K562 (cell line): Measurements from ENCODE around the gene PSMA5. TPM values are rescaled to one million over a fixed set of nuclear protein-coding genes. Genes with fewer than 3 reads are reported as not detected.

Experiments
- ATAC-seq: fragments of 200-7000 bp; cut with Tn5 transposase; 3 replicates; pipeline ENCODE4 v1.9.1; 2020; ENCODE audit warnings: moderate library complexity
- BruUV-seq: library from RNA; stranded (reverse); fragments of 400-500 nt; replicated peaks from 2 replicates; lab custom pipeline; 2021; lab: Mats Ljungman, UMichigan
- CTCF ChIA-PET: fragments of 300-600 bp; formaldehyde crosslinking; extraction: SDS; loops from one replicate; lab custom pipeline; 2021; ENCODE audit warnings: low intra/inter-chr PET ratio; lab: Yijun Ruan, JAX
- POLR2A ChIA-PET: fragments of 300-600, 350-650 bp; sonication (Branson Sonifier 250); formaldehyde crosslinking; extraction: SDS; loops from one replicate; lab custom pipeline; 2021; ENCODE audit warnings: antibody characterized with exemption, inconsistent platforms; lab: Yijun Ruan, JAX
- DNase-seq, 4 experiments: peaks; one replicate each; pipeline versions ENCODE4 v3.0.0 to v3.0.0-alpha.2; 2011 to 2018; ENCODE audit warnings: low spot score in 3 of 4, mixed read lengths in 3 of 4; ENCODE audit errors: extremely low read depth in 1 of 4
- FAIRE-seq: peaks from 2 replicates; lab custom pipeline; 2011; peaks lifted over from hg19 to GRCh38; lab: Jason Lieb, UNC
- H2AFZ ChIP-seq: 2 replicates; pipeline ENCODE4 v1.6.0; 2011; ENCODE audit warnings: low read depth, low read length, control low read depth, inconsistent platforms
- H3K27ac ChIP-seq: fragments of 200-600 bp; 3 replicates; pipeline ENCODE4 v1.8.0; 2011; ENCODE audit warnings: low read depth, mild to moderate bottlenecking, control low read depth, inconsistent platforms, low read length, moderate library complexity, mixed read lengths; ENCODE audit errors: extremely low read depth
- H3K27me3 ChIP-seq, 2 experiments: fragments of 300-600 bp in 1 of 2; 2 replicates in 1 of 2; 3 replicates in 1 of 2; pipeline versions ENCODE4 v1.6.0 to v1.8.0; 2011; ENCODE audit warnings: inconsistent platforms in 2 of 2, low read length in 2 of 2, mild to moderate bottlenecking in 1 of 2, mixed read lengths in 1 of 2, moderate library complexity in 1 of 2; ENCODE audit not compliant: control insufficient read depth in 2 of 2, insufficient read depth in 2 of 2
- H3K36me3 ChIP-seq: fragments of 300-600 bp; 3 replicates; pipeline ENCODE4 v1.8.0; 2011; ENCODE audit warnings: mild to moderate bottlenecking, low read length, inconsistent platforms; ENCODE audit not compliant: control insufficient read depth, insufficient read depth
- H3K4me1 ChIP-seq, 2 experiments: fragments of 200-600 bp in 1 of 2; replicated peaks in 1 of 2; 2 replicates in 1 of 2; 3 replicates in 1 of 2; pipeline versions ENCODE4 v1.5.1 to v1.8.0; 2011; ENCODE audit warnings: inconsistent platforms in 2 of 2, low read length in 2 of 2, mild to moderate bottlenecking in 1 of 2, mixed read lengths in 1 of 2, moderate library complexity in 1 of 2; ENCODE audit not compliant: control insufficient read depth in 2 of 2, insufficient read depth in 2 of 2
- H3K4me2 ChIP-seq: 2 replicates; pipeline ENCODE4 v1.6.1; 2011; ENCODE audit warnings: low read length, control low read depth, inconsistent platforms, mixed read lengths; ENCODE audit not compliant: insufficient read depth
- H3K4me3 ChIP-seq: fragments of 200-600 bp; sonication (generic), shearing (Covaris generic); 2 replicates; pipeline ENCODE4 v1.5.1; 2016; ENCODE audit warnings: control low read depth, inconsistent platforms
- H3K79me2 ChIP-seq: fragments of 200-600 bp; 3 replicates; pipeline ENCODE4 v1.8.0; 2011; ENCODE audit warnings: low read length, inconsistent platforms; ENCODE audit not compliant: control insufficient read depth, insufficient read depth
- H3K9ac ChIP-seq, 2 experiments: 2 replicates each; pipeline versions ENCODE4 v1.6.0 to v1.6.1; 2011; ENCODE audit warnings: low read depth in 2 of 2, low read length in 2 of 2, control low read depth in 1 of 2, inconsistent platforms in 1 of 2, mild to moderate bottlenecking in 1 of 2, mixed read lengths in 1 of 2; ENCODE audit not compliant: insufficient read depth in 1 of 2
- H3K9me1 ChIP-seq: one replicate; pipeline ENCODE4 v1.6.0; 2011; ENCODE audit warnings: inconsistent platforms, mild to moderate bottlenecking, low read length, moderate library complexity; ENCODE audit not compliant: control insufficient read depth, insufficient read depth
- H3K9me3 ChIP-seq: replicated peaks from 2 replicates; pipeline ENCODE4 v1.5.1; 2011; ENCODE audit warnings: low read depth, low read length, inconsistent platforms; ENCODE audit not compliant: control insufficient read depth, insufficient read depth
- H4K20me1 ChIP-seq: replicated peaks from 2 replicates; pipeline ENCODE4 v1.6.1; 2011; ENCODE audit warnings: low read length, inconsistent platforms, mixed read lengths; ENCODE audit not compliant: control insufficient read depth, insufficient read depth
- BHLHE40 ChIP-seq: IDR thresholded peaks from 2 replicates; pipeline ENCODE4 v1.6.1; 2011; ENCODE audit warnings: low read length, improper control_type of control experiment
- KAT2B ChIP-seq: IDR thresholded peaks from one replicate; pipeline ENCODE4 v1.6.1; 2012; ENCODE audit warnings: low read depth, mild to moderate bottlenecking, control low read depth, inconsistent platforms, low read length, moderate library complexity
- NCOA2 ChIP-seq, 2 experiments: fragments of 450-650 bp; IDR thresholded peaks; 2 replicates each; pipeline ENCODE4 v1.6.1; 2018; ENCODE audit warnings: mild to moderate bottlenecking in 2 of 2, moderate library complexity in 1 of 2; ENCODE audit not compliant: partially characterized antibody in 2 of 2
- NCOA6 ChIP-seq: fragments of 450-650 bp; IDR thresholded peaks from 2 replicates; pipeline ENCODE4 v1.6.1; 2017; ENCODE audit warnings: mild to moderate bottlenecking
- POLR2A ChIP-seq: fragments of 450-650 bp; conservative IDR thresholded peaks from 2 replicates; pipeline ENCODE4 v1.6.1; 2016
- SAFB2 ChIP-seq: fragments of 200-400 bp; formaldehyde crosslinking; IDR thresholded peaks from 2 replicates; pipeline ENCODE4 v1.6.1; 2018; ENCODE audit warnings: borderline replicate concordance, low read length, low read depth, moderate library complexity; ENCODE audit not compliant: severe bottlenecking
- ZBTB8A ChIP-seq: fragments of 450-650 bp; IDR thresholded peaks from 2 replicates; pipeline ENCODE4 v1.6.1; 2018; ENCODE audit warnings: mild to moderate bottlenecking, moderate library complexity; ENCODE audit not compliant: partially characterized antibody
- ZNF12 ChIP-seq: sonication (generic); formaldehyde crosslinking; IDR thresholded peaks from 2 replicates; pipeline ENCODE4 v1.4.0; 2020; ENCODE audit warnings: mild to moderate bottlenecking, missing genetic modification reagents
- ZNF316 ChIP-seq: fragments of 450-650 bp; IDR thresholded peaks from 2 replicates; pipeline ENCODE4 v1.6.1; 2016
- ZNF561 ChIP-seq: fragments of 450-650 bp; formaldehyde crosslinking; conservative IDR thresholded peaks from 2 replicates; pipeline ENCODE4 v1.4.0; 2020; ENCODE audit warnings: mild to moderate bottlenecking, moderate library complexity
- ZNF592 ChIP-seq: fragments of 450-650 bp; IDR thresholded peaks from 2 replicates; pipeline ENCODE4 v1.6.1; 2017; ENCODE audit warnings: antibody characterized with exemption, mild to moderate bottlenecking
- WGBS: fragments of 100-300 bp; shearing (Covaris generic); methylation state at CpG from one replicate; pipeline ENCODE4 v1.1.6; 2016; ENCODE audit warnings: low coverage, mixed read lengths; ENCODE audit not compliant: insufficient coverage; ENCODE audit errors: missing lambda C conversion rate; 5-methylcytosine and 5-hydroxymethylcytosine counted together
- in situ Hi-C: fragments of 300-500 bp; cut with MboI; formaldehyde crosslinking; loops from 4 replicates; pipeline ENCODE4 v1.15.0; 2018; ENCODE audit warnings: inconsistent platforms, mixed read lengths
- intact Hi-C: fragments of 100-400 bp; cut with micrococcal nuclease; formaldehyde crosslinking; loops from 2 replicates; pipeline ENCODE4 v1.14.2; 2022
- polyA plus RNA-seq, 8 experiments: library from polyadenylated mRNA; depleted of rRNA in 4 of 8; stranded (reverse) in 5 of 8; unstranded in 3 of 8; fragments of >200 nt; fragmentation: Nextera tagmentation in 2 of 8; fragmentation: Illumina TruSeq in 1 of 8; extraction: Ambion mirVana in 2 of 8; extraction: Trizol in 1 of 8; gene quantifications; 2 replicates each; pipeline versions ENCODE4 v1.2.1 to v1.2.3, GENCODE V29; 2011 to 2014; ENCODE audit warnings: inconsistent platforms in 1 of 8, missing spikeins in 1 of 8
- total RNA-seq, 7 experiments: library from RNA; depleted of rRNA in 6 of 7; stranded (reverse); fragments of >200 nt in 6 of 7; fragmentation: Illumina TruSeq in 2 of 7; extraction: Trizol in 2 of 7; gene quantifications; 2 replicates each; pipeline versions ENCODE4 v1.2.1 to v1.2.3, GENCODE V29; 2011 to 2021; ENCODE audit warnings: low replicate concordance in 1 of 7
- TF ChIP-seq, protein P1 (sequence below), 2 experiments: fragments of 450-650 bp; IDR thresholded peaks; 2 replicates each; pipeline ENCODE4 v1.6.1; 2016; ENCODE audit warnings: mild to moderate bottlenecking in 2 of 2, borderline replicate concordance in 1 of 2, low read depth in 1 of 2, moderate library complexity in 1 of 2

The PSMA5 gene
- total and polyA plus RNA-seq, 9 of the 15 experiments (the other 6 are each of a cell fraction or from before 2014, with no cell fraction given) = 82.6 to 542 (median 287) TPM

GRCh38 chr1:109377698-109378097 is 48.5 kb downstream of the PSMA5 start:
- Histone ChIP-seq H3K4me2 (no peak overlapping the region), H3K36me3 (peaks cover 10% of the 10 kb centered on the region; the same call in 1 of the 3 replicates), H3K27me3 (no peaks in the 10 kb centered on the region), H3K9me1 (no peaks in the 10 kb centered on the region), H3K9ac (no peak overlapping the region; a peak in 1 of 4 replicates), H3K79me2 (peaks cover 91% of the 10 kb centered on the region), H4K20me1 (no peaks in the 10 kb centered on the region), H3K27ac (no peak overlapping the region), H3K9me3 (no peaks in the 10 kb centered on the region), H3K4me3 (no peak overlapping the region), H3K4me1 (peaks cover 17 to 21% of the 10 kb centered on the region in 2 experiments), H2AFZ (no peak overlapping the region)
- in situ Hi-C loops = no loop called here
- no peak for DNase-seq
- no TSS peak for BruUV-seq
- intact Hi-C loops = no loop called here
- no peak for FAIRE-seq
- ChIA-PET CTCF (no interaction called here), POLR2A (interaction anchor here (1.2 to 4.6 kb wide), 2 partner anchors 11 to 12 kb away, joined by 3 to 35 read pairs; no protein-coding TSS in a partner anchor)
- no peak for ATAC-seq
- WGBS = 92% methylated on average over 4 of the region's 4 CpGs
- TF ChIP-seq ZNF561 = no peak
- TF ChIP-seq BHLHE40 = no peak
- no peak for TF ChIP-seq SAFB2
- TF ChIP-seq KAT2B = no peak
- TF ChIP-seq POLR2A = no peak
- peak; percentile 94 for TF ChIP-seq ZNF316
- TF ChIP-seq, protein P1, sequence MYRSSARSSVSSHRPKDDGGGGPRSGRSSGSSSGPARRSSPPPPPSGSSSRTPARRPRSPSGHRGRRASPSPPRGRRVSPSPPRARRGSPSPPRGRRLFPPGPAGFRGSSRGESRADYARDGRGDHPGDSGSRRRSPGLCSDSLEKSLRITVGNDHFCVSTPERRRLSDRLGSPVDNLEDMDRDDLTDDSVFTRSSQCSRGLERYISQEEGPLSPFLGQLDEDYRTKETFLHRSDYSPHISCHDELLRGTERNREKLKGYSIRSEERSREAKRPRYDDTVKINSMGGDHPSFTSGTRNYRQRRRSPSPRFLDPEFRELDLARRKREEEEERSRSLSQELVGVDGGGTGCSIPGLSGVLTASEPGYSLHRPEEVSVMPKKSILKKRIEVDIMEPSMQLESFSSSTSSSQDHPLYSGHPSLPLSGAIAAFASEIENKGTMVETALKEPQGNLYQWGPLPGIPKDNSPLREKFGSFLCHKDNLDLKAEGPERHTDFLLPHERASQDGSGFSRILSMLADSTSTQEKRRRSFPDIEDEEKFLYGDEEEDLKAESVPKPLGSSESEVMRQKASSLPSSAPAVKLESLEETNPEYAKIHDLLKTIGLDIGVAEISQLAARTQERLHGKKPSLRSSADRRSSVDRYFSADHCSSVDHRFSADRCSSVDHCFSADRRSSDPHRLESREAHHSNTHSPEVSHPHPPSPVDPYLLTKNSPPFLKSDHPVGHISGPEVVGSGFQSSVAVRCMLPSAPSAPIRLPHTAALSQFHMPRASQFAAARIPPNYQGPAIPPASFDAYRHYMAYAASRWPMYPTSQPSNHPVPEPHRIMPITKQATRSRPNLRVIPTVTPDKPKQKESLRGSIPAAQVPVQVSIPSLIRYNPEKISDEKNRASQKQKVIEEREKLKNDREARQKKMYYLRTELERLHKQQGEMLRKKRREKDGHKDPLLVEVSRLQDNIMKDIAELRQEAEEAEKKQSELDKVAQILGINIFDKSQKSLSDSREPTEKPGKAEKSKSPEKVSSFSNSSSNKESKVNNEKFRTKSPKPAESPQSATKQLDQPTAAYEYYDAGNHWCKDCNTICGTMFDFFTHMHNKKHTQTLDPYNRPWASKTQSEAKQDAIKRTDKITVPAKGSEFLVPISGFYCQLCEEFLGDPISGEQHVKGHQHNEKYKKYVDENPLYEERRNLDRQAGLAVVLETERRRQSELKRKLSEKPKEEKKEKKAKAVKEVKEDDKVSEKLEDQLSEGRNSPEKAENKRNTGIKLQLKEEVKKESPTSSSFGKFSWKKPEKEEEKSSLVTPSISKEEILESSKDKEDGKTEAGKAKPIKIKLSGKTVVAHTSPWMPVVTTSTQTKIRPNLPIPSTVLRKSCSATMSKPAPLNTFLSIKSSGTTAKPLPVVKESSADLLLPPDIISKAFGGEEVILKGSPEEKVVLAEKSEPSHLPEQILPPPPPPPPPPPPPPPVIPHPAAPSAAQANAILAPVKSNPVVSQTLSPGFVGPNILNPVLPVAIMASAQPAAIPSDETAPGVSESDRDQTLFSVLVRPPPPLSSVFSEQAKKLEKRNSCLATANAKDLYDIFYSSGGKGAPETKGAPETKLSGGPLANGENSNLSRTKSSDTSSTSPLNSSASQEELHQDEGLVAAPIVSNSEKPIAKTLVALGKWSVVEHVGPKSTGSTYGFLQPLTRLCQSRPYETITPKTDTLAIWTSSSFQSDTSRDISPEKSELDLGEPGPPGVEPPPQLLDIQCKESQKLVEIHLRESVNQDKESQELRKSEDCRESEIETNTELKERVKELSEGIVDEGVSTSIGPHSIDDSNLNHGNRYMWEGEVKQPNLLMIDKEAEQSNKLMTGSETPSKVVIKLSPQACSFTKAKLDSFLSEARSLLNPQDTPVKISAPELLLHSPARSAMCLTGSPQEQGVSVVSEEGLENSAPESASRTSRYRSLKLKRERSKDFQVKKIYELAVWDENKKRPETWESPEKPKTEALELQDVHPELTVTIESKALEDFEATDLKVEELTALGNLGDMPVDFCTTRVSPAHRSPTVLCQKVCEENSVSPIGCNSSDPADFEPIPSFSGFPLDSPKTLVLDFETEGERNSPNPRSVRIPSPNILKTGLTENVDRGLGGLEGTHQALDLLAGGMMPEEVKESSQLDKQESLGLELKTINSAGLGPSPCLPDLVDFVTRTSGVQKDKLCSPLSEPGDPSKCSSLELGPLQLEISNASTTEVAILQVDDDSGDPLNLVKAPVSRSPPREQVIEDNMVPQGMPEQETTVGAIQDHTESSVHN (IDR thresholded peaks at IDR 0.05; ENCODE audit: borderline replicate concordance in 1 of 2, low read depth in 1 of 2) = no peak
- TF ChIP-seq ZNF12 (CRISPR knock-in tag) = no peak
- TF ChIP-seq ZNF592 = no peak
- no peak for TF ChIP-seq ZBTB8A
- no peak for TF ChIP-seq NCOA6
- no peak for TF ChIP-seq NCOA2 (IDR thresholded peaks at IDR 0.05; ENCODE audit: partially characterized antibody in 2 of 2)
